ENCODE results near the gene C10orf90. TPM values are rescaled to one million over a fixed set of nuclear protein-coding genes. Genes with fewer than 3 reads are reported as not detected.

Gene C10orf90
- total RNA-seq, 2 experiments from 2014 or later: not detected

DNA sequence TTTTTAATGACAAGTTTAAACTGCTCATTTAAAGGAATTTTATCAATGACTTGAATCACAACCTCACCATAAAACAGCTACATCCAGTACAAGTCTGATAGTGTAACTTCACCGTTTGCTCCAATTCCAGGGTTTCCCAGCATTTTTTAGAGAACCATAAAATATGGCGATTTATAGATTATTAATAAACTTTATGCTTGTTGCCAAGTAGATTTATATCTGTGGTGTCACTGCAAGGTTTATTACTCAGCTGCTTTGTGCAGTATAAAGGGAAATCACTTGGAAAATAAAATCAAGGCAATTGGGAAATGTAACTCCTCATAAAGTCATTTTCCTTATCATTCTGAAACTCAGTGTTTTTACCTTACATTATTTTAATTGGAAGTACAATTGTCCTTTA is 218.2 kb downstream of the C10orf90 start:
- TF ChIP-seq, protein P1, sequence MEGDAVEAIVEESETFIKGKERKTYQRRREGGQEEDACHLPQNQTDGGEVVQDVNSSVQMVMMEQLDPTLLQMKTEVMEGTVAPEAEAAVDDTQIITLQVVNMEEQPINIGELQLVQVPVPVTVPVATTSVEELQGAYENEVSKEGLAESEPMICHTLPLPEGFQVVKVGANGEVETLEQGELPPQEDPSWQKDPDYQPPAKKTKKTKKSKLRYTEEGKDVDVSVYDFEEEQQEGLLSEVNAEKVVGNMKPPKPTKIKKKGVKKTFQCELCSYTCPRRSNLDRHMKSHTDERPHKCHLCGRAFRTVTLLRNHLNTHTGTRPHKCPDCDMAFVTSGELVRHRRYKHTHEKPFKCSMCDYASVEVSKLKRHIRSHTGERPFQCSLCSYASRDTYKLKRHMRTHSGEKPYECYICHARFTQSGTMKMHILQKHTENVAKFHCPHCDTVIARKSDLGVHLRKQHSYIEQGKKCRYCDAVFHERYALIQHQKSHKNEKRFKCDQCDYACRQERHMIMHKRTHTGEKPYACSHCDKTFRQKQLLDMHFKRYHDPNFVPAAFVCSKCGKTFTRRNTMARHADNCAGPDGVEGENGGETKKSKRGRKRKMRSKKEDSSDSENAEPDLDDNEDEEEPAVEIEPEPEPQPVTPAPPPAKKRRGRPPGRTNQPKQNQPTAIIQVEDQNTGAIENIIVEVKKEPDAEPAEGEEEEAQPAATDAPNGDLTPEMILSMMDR (IDR thresholded peaks at IDR 0.05): no peak
- Histone ChIP-seq H3K9me3 (ENCODE audit: control insufficient read depth in 1 of 2, insufficient read depth in 1 of 2, low read length in 2 of 2) (peaks cover 0 to 3% of the 10 kb centered on the region in 2 experiments), H3K27me3 (ENCODE audit: control insufficient read depth in 1 of 2, insufficient read depth in 2 of 2, low read length in 2 of 2) (no peaks in the 10 kb centered on the region), H3K36me3 (ENCODE audit: insufficient read depth, low read length) (no peaks in the 10 kb centered on the region), H3K4me3 (ENCODE audit: low read length) (no peak overlapping the region), H3K27ac (ENCODE audit: low read depth in 1 of 2, low read length in 2 of 2) (no peak overlapping the region), H3K4me1 (ENCODE audit: insufficient read depth, low read length) (no peaks in the 10 kb centered on the region)
- Mint-ChIP-seq H3K36me3 (ENCODE audit: low read depth) (no peaks in the 10 kb centered on the region), H3K9me3 (peaks cover 6% of the 10 kb centered on the region), H3K4me3 (no peak overlapping the region), H3K4me1 (ENCODE audit: low read depth) (no peaks in the 10 kb centered on the region), H3K27ac (no peak overlapping the region), H3K27me3 (no peaks in the 10 kb centered on the region)
- ChIA-PET CTCF (no interaction called here), POLR2A (no interaction called here)
- intact Hi-C loops (cut with DNase I, micrococcal nuclease): no loop called here
- DNase-seq (no peak), ATAC-seq (ENCODE audit: poor library complexity) (no peak)

DNA sequence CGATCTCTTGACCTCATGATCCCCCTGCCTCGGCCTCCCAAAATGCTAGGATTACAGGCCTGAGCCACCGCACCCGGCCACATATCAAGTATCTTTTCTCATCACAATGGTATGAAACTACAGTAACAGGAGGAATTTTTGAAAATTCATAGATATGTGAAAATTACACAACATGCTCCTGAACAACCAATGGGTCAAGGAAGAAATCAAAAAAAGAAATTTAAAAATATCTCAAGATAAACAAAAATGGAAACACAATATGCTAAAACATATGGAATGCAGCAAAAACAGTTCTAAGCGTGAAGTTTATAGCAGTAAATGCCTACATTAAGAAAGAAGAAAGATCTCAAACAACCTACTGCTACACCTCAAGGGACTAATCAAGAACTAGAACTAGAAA is 222.4 kb downstream of the C10orf90 start:
- ATAC-seq (ENCODE audit: poor library complexity) (no peak), DNase-seq (no peak)
- Mint-ChIP-seq H3K27me3 (no peaks in the 10 kb centered on the region), H3K4me3 (no peak overlapping the region), H3K27ac (no peak overlapping the region), H3K9me3 (peaks cover 10% of the 10 kb centered on the region), H3K36me3 (ENCODE audit: low read depth) (no peaks in the 10 kb centered on the region), H3K4me1 (ENCODE audit: low read depth) (no peaks in the 10 kb centered on the region)
- H3K27me3 ChIP-seq (ENCODE audit: control insufficient read depth in 1 of 2, insufficient read depth in 2 of 2, low read length in 2 of 2): no peaks in the 10 kb centered on the region
- CTCF ChIA-PET: no interaction called here
- POLR2A ChIA-PET: interaction anchor here (0.6 kb wide), 1 partner anchor 171 kb away, joined by 3 read pairs; no protein-coding TSS in a partner anchor
- H3K36me3 ChIP-seq (ENCODE audit: insufficient read depth, low read length): no peaks in the 10 kb centered on the region
- H3K27ac ChIP-seq (ENCODE audit: low read depth in 1 of 2, low read length in 2 of 2): no peak overlapping the region
- TF ChIP-seq, protein P1 (IDR thresholded peaks at IDR 0.05): no peak
- peaks cover 0 to 3% of the 10 kb centered on the region in 2 experiments for H3K9me3 ChIP-seq (ENCODE audit: control insufficient read depth in 1 of 2, insufficient read depth in 1 of 2, low read length in 2 of 2)
- intact Hi-C loops (cut with DNase I, micrococcal nuclease): no loop called here
- H3K4me3 ChIP-seq (ENCODE audit: low read length): no peak overlapping the region
- no peaks in the 10 kb centered on the region for H3K4me1 ChIP-seq (ENCODE audit: insufficient read depth, low read length)

DNA sequence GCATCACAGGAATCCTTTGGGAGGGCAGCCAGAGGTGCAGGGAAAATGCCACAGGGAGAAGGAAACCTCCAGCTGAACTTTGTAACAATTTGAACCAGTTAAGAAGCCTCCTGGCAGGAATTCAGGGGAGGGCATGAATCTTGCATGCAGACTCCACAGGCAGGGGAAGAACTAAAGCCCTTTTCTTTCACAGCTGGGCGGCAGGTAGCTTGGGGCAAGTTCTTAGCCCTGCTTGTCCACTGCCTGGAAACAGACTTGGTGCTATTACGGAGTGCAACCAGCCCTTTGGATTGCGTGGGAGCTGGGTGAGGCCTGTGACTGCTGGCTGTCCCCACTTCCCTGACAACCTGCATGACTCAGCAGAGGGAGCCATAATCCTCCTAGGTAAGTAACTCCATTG is 230.6 kb downstream of the C10orf90 start:
- ChIA-PET CTCF (no interaction called here), POLR2A (no interaction called here)
- ATAC-seq (ENCODE audit: poor library complexity): no peak
- Mint-ChIP-seq H3K4me3 (no peak overlapping the region), H3K9me3 (peaks cover 1% of the 10 kb centered on the region), H3K36me3 (ENCODE audit: low read depth) (no peaks in the 10 kb centered on the region), H3K4me1 (ENCODE audit: low read depth) (no peaks in the 10 kb centered on the region), H3K27ac (no peak overlapping the region), H3K27me3 (peaks cover 16% of the 10 kb centered on the region)
- no peak overlapping the region for H3K27ac ChIP-seq (ENCODE audit: low read depth in 1 of 2, low read length in 2 of 2)
- H3K4me1 ChIP-seq (ENCODE audit: insufficient read depth, low read length): no peaks in the 10 kb centered on the region
- no peaks in the 10 kb centered on the region for H3K36me3 ChIP-seq (ENCODE audit: insufficient read depth, low read length)
- H3K27me3 ChIP-seq (ENCODE audit: control insufficient read depth in 1 of 2, insufficient read depth in 2 of 2, low read length in 2 of 2): no peaks in the 10 kb centered on the region
- DNase-seq: no peak
- H3K4me3 ChIP-seq (ENCODE audit: low read length): no peak overlapping the region
- TF ChIP-seq, protein P1 (IDR thresholded peaks at IDR 0.05): no peak
- intact Hi-C loops (cut with DNase I, micrococcal nuclease): no loop called here
- no peaks in the 10 kb centered on the region for H3K9me3 ChIP-seq (ENCODE audit: control insufficient read depth in 1 of 2, insufficient read depth in 1 of 2, low read length in 2 of 2)
